PC-3 (cell line): ENCODE measurements around the gene ARPC5.

Experiments used
- EZH2 ChIP-seq: fragments of 300-600 bp; sonication (generic); IDR thresholded peaks from one replicate; pipeline ENCODE4 v1.6.1; 2017; ENCODE audit warnings: antibody characterized with exemption, mild to moderate bottlenecking, low read length; ENCODE audit not compliant: unreplicated experiment
- EZH2phosphoT487 ChIP-seq: fragments of 300-600 bp; sonication (generic); IDR thresholded peaks from 2 replicates; pipeline ENCODE4 v1.6.1; 2018; ENCODE audit warnings: mild to moderate bottlenecking, antibody characterized with exemption, low read length, borderline replicate concordance
- TF ChIP-seq, protein P1 (sequence below): fragments of 300-600 bp; sonication (generic); conservative IDR thresholded peaks from 2 replicates; pipeline ENCODE4 v1.5.1; 2017; ENCODE audit warnings: antibody characterized with exemption, low read depth, mild to moderate bottlenecking, low read length

DNA sequence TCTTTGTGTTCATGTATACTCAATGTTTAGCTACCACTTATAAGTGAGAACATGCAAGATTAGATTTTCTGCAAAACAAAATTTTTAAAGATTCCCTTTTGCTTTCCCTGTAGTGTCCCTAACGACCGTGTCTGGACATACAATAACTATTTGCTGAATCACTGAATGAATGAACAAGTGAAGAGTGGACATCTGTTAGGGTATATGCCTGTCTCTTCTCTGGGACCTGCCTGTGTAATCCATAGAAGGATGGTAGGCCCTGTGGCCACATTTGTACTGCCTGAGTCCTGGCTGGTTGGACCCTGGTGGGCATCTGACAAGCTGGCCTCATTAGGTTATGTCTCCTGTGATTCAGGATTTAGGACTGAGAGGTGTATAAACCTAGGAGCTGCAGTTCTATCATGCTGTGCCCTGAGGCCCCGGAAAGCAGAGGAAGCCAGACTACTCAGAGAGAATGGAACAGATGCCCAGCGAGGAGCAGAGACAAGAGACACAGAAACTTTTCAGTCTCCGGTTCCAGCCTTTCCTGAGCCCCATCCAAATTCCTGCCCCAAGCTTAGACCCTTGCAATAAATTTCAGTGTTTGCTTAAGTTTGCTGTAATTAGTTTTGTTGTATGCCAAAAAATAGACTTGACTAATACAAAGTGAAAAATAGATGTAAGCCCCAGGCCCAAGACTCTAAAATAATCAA, 37.8 kb downstream of the ARPC5 start:
- TF ChIP-seq, protein P1, sequence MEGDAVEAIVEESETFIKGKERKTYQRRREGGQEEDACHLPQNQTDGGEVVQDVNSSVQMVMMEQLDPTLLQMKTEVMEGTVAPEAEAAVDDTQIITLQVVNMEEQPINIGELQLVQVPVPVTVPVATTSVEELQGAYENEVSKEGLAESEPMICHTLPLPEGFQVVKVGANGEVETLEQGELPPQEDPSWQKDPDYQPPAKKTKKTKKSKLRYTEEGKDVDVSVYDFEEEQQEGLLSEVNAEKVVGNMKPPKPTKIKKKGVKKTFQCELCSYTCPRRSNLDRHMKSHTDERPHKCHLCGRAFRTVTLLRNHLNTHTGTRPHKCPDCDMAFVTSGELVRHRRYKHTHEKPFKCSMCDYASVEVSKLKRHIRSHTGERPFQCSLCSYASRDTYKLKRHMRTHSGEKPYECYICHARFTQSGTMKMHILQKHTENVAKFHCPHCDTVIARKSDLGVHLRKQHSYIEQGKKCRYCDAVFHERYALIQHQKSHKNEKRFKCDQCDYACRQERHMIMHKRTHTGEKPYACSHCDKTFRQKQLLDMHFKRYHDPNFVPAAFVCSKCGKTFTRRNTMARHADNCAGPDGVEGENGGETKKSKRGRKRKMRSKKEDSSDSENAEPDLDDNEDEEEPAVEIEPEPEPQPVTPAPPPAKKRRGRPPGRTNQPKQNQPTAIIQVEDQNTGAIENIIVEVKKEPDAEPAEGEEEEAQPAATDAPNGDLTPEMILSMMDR = no peak
- TF ChIP-seq EZH2 (no peak), EZH2phosphoT487 (no peak)
